IMR-90 (cell line): ENCODE data around the gene TOR2A. TPM values are rescaled to one million over a fixed set of nuclear protein-coding genes. Genes with fewer than 3 reads are reported as not detected.

ENCODE experiments used
- ATAC-seq: fragments of 200-7000 bp; cut with Tn5 transposase; 2 replicates; pipeline ENCODE4 v1.9.1; 2020; ENCODE audit warnings: low read depth, mild to moderate bottlenecking, moderate library complexity
- BruUV-seq: library from RNA; stranded (reverse); fragments of 400-500 nt; replicated peaks from 2 replicates; lab custom pipeline; 2021; lab: Mats Ljungman, UMichigan
- CTCF ChIA-PET: fragments of 300-600 bp; formaldehyde crosslinking; extraction: SDS; loops from one replicate; lab custom pipeline; 2021; ENCODE audit warnings: antibody characterized with exemption; lab: Yijun Ruan, JAX
- POLR2A ChIA-PET: fragments of 300-600 bp; sonication (Branson Sonifier 250); formaldehyde crosslinking; loops from one replicate; lab custom pipeline; 2022; ENCODE audit warnings: antibody characterized with exemption; ENCODE audit not compliant: unreplicated experiment; lab: Charles Lee
- DNase-seq: peaks from one replicate; pipeline ENCODE4 v3.0.0; 2013
- H2AFZ ChIP-seq: replicated peaks from 2 replicates; pipeline ENCODE3; 2013; ENCODE audit warnings: low read length, mild to moderate bottlenecking; ENCODE audit not compliant: poor library complexity
- H2AK5ac ChIP-seq: 2 replicates; pipeline ENCODE4 v1.6.1; 2013; ENCODE audit warnings: low read depth, low read length, inconsistent platforms
- H2AK9ac ChIP-seq: replicated peaks from 2 replicates; pipeline ENCODE3; 2013; ENCODE audit warnings: mild to moderate bottlenecking, low read depth, low read length, moderate library complexity; ENCODE audit not compliant: poor library complexity
- H2BK120ac ChIP-seq: 2 replicates; pipeline ENCODE4 v1.6.1; 2013; ENCODE audit warnings: low read depth, low read length, inconsistent platforms
- H2BK15ac ChIP-seq: 3 replicates; pipeline ENCODE4 v1.6.1; 2013; ENCODE audit warnings: low read depth, low read length, inconsistent platforms
- H2BK20ac ChIP-seq: 2 replicates; pipeline ENCODE4 v1.6.1; 2013; ENCODE audit warnings: low read depth, mild to moderate bottlenecking, inconsistent platforms, low read length, moderate library complexity
- H2BK5ac ChIP-seq: 2 replicates; pipeline ENCODE4 v1.6.1; 2013; ENCODE audit warnings: mild to moderate bottlenecking, low read depth, low read length, inconsistent platforms; ENCODE audit not compliant: poor library complexity, severe bottlenecking
- H3K14ac ChIP-seq: replicated peaks from 2 replicates; pipeline ENCODE4 v1.6.1; 2013; ENCODE audit warnings: low read depth, low read length, inconsistent platforms
- H3K18ac ChIP-seq: 2 replicates; pipeline ENCODE4 v1.6.1; 2013; ENCODE audit warnings: low read depth, low read length, control low read depth
- H3K23ac ChIP-seq: 2 replicates; pipeline ENCODE4 v1.6.1; 2013; ENCODE audit warnings: low read depth, low read length, inconsistent platforms
- H3K27ac ChIP-seq: 2 replicates; pipeline ENCODE4 v1.5.1; 2013; ENCODE audit warnings: mild to moderate bottlenecking, control low read depth, low read length; ENCODE audit not compliant: insufficient read depth
- H3K27me3 ChIP-seq: 2 replicates; pipeline ENCODE4 v1.6.1; 2013; ENCODE audit warnings: low read length; ENCODE audit not compliant: control insufficient read depth, insufficient read depth
- H3K36me3 ChIP-seq: 2 replicates; pipeline ENCODE4 v1.6.1; 2013; ENCODE audit warnings: low read length, mixed read lengths; ENCODE audit not compliant: control insufficient read depth, insufficient read depth
- H3K4ac ChIP-seq: 2 replicates; pipeline ENCODE4 v1.6.1; 2013; ENCODE audit warnings: low read depth, low read length, inconsistent platforms
- H3K4me1 ChIP-seq: 2 replicates; pipeline ENCODE4 v1.6.1; 2013; ENCODE audit warnings: low read length, mixed read lengths; ENCODE audit not compliant: control insufficient read depth, insufficient read depth
- H3K4me2 ChIP-seq: 2 replicates; pipeline ENCODE4 v1.6.1; 2013; ENCODE audit warnings: low read depth, mild to moderate bottlenecking, control low read depth, low read length, moderate library complexity
- H3K4me3 ChIP-seq: 2 replicates; pipeline ENCODE4 v1.5.1; 2013; ENCODE audit warnings: low read depth, mild to moderate bottlenecking, control low read depth, low read length, moderate library complexity; ENCODE audit not compliant: insufficient read depth
- H3K56ac ChIP-seq: 2 replicates; pipeline ENCODE4 v1.6.1; 2013; ENCODE audit warnings: low read length, inconsistent platforms; ENCODE audit not compliant: insufficient read depth; ENCODE audit errors: extremely low read depth
- H3K79me1 ChIP-seq, 2 experiments: 2 replicates each; pipeline ENCODE4 v1.6.1; 2013; ENCODE audit warnings: low read length in 2 of 2, inconsistent platforms in 1 of 2, low read depth in 1 of 2
- H3K9ac ChIP-seq: 2 replicates; pipeline ENCODE4 v1.6.1; 2013; ENCODE audit warnings: low read depth, low read length, control low read depth
- H3K9me1 ChIP-seq: 2 replicates; pipeline ENCODE4 v1.6.1; 2013; ENCODE audit warnings: low read length, inconsistent platforms; ENCODE audit not compliant: insufficient read depth
- H3K9me3 ChIP-seq: 2 replicates; pipeline ENCODE4 v1.6.1; 2013; ENCODE audit warnings: low read length; ENCODE audit not compliant: control insufficient read depth, insufficient read depth
- H4K20me1 ChIP-seq: 2 replicates; pipeline ENCODE4 v1.6.1; 2013; ENCODE audit warnings: low read length, inconsistent platforms; ENCODE audit not compliant: insufficient read depth
- H4K5ac ChIP-seq: 2 replicates; pipeline ENCODE4 v1.6.1; 2013; ENCODE audit warnings: mild to moderate bottlenecking, low read depth, low read length, control low read depth
- H4K8ac ChIP-seq, 2 experiments: 2 replicates each; pipeline ENCODE4 v1.6.1; 2013; ENCODE audit warnings: low read depth in 2 of 2, low read length in 2 of 2, control low read depth in 1 of 2, inconsistent platforms in 1 of 2
- H4K91ac ChIP-seq: 2 replicates; pipeline ENCODE4 v1.6.1; 2013; ENCODE audit warnings: low read depth, low read length, inconsistent platforms; ENCODE audit not compliant: insufficient read depth
- CEBPB ChIP-seq: IDR thresholded peaks from 2 replicates; pipeline ENCODE4 v1.6.1; 2012; ENCODE audit warnings: low read depth, low read length, improper control_type of control experiment
- CHD1 ChIP-seq: IDR thresholded peaks from 2 replicates; pipeline ENCODE4 v1.6.1; 2012; ENCODE audit warnings: low read depth, low read length, improper control_type of control experiment
- MAFK ChIP-seq: IDR thresholded peaks from 2 replicates; pipeline ENCODE4 v1.6.1; 2012; ENCODE audit warnings: low read depth, low read length, improper control_type of control experiment
- MAZ ChIP-seq: IDR thresholded peaks from 2 replicates; pipeline ENCODE4 v1.6.1; 2012; ENCODE audit warnings: low read depth, mild to moderate bottlenecking, low read length, improper control_type of control experiment, moderate library complexity, borderline replicate concordance
- RFX5 ChIP-seq: IDR thresholded peaks from 2 replicates; pipeline ENCODE4 v1.8.0; 2012; ENCODE audit warnings: low read depth, mild to moderate bottlenecking, low read length, moderate library complexity
- WGBS, 2 experiments: methylation state at CpG; one replicate each; pipeline versions ENCODE4 v1.1.5 to v1.1.7; 2013; ENCODE audit warnings: missing lambda C conversion rate in 2 of 2; ENCODE audit not compliant: insufficient read length in 1 of 2; ENCODE audit errors: extremely low coverage in 2 of 2; 5-methylcytosine and 5-hydroxymethylcytosine counted together
- dilution Hi-C: fragments of 300-500 bp; cut with HindIII; formaldehyde crosslinking; loops from one replicate; pipeline ENCODE4 v1.14.3; 2018; ENCODE audit warnings: low sequenced_read_pairs; ENCODE audit not compliant: unreplicated experiment
- in situ Hi-C: fragments of 300-500 bp; cut with MboI; formaldehyde crosslinking; loops from 3 replicates; pipeline ENCODE4 v1.14.3; 2019; ENCODE audit warnings: low sequenced_read_pairs, inconsistent platforms, mixed read lengths
- intact Hi-C: fragments of 100-400 bp; cut with micrococcal nuclease; formaldehyde crosslinking; loops from 2 replicates; pipeline ENCODE4 v1.10.0; 2022
- polyA plus RNA-seq, 3 experiments: library from polyadenylated mRNA; depleted of rRNA; stranded (reverse); fragments of >200 nt; gene quantifications; 2 replicates each; pipeline ENCODE4 v1.2.3, GENCODE V29; 2012; ENCODE audit warnings: low replicate concordance in 1 of 3
- total RNA-seq: library from RNA; depleted of rRNA; stranded (reverse); fragments of >200 nt; gene quantifications from 2 replicates; pipeline ENCODE4 v1.2.3, GENCODE V29; 2012
- TF ChIP-seq, protein P1 (sequence below): fragments of 150-350 bp; IDR thresholded peaks from 2 replicates; pipeline ENCODE4 v1.6.1; 2017; ENCODE audit warnings: mild to moderate bottlenecking, antibody characterized with exemption, low read length, low read depth

The TOR2A gene
- total and polyA plus RNA-seq, 2 of the 4 experiments (the other 2 are of a cell fraction) = 0.90 to 12.5 TPM

DNA sequence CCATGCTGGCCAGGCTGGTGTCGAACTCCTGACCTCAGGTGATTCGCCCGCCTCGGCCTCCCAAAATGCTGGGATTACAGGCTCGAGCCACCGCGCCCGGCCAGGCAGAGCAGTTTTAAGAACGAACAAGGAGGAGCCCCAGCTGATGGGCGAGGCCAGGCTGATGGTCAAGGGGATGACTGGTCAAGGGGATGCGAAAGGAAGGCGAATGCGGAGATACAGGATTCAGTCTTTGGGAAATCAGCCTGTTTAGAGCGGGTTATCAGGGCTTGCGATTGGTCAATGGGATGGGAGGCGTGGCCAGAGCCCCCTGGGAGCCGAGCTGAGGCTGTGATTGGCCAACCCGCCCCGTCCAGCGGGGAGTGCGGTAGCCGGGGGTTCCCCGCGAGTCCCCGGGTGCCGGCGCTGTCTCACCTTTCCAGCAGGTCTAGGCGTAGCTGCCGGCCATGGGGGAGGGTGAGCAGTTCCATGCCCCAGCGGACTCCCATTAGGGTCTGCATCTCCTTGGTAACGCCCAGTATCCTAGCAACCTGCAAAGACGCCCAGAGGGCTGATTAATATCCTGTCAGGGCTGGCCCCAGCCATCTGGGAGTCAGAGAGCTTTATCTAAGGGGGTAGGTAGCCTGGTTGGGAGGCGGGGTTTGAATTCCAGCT, 7.5 kb upstream of the TOR2A start:
- Histone ChIP-seq H3K4me3 (peak overlapping the region; percentile 18; the same call in 1 of the 2 replicates), H3K56ac (no peak overlapping the region), H2AK9ac (no peak overlapping the region), H4K20me1 (peaks cover 7% of the 10 kb centered on the region; the same call in 1 of the 2 replicates), H3K9ac (no peak overlapping the region), H3K9me1 (0 out of 2 replicates have a peak, but pooled peaks cover 5% of the 10 kb centered on the region), H4K91ac (no peak overlapping the region), H2AFZ (peak overlapping the region; percentile 84), H4K5ac (no peak overlapping the region), H3K23ac (no peak overlapping the region), H3K18ac (no peak overlapping the region), H2BK20ac (no peak overlapping the region), H3K27me3 (peaks cover 19% of the 10 kb centered on the region), H3K9me3 (no peaks in the 10 kb centered on the region), H3K14ac (no peak overlapping the region), H2BK15ac (no peak overlapping the region), H2BK120ac (no peak overlapping the region), H3K4me1 (no peaks in the 10 kb centered on the region), H3K79me1 (no peaks in the 10 kb centered on the region), H2BK5ac (no peak overlapping the region), H3K4me2 (peak overlapping the region; percentile 50), H4K8ac (no peak overlapping the region), H3K27ac (no peak overlapping the region), H3K36me3 (no peaks in the 10 kb centered on the region), H3K4ac (no peak overlapping the region), H2AK5ac (no peak overlapping the region)
- TF ChIP-seq RFX5 (no peak), MAFK (no peak), MAZ (no peak), CEBPB (0 out of 2 replicates have a peak, but pooled peaks have one; percentile 6), CHD1 (no peak)
- TF ChIP-seq, protein P1, sequence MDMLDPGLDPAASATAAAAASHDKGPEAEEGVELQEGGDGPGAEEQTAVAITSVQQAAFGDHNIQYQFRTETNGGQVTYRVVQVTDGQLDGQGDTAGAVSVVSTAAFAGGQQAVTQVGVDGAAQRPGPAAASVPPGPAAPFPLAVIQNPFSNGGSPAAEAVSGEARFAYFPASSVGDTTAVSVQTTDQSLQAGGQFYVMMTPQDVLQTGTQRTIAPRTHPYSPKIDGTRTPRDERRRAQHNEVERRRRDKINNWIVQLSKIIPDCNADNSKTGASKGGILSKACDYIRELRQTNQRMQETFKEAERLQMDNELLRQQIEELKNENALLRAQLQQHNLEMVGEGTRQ = no peak
- BruUV-seq = no TSS peak
- POLR2A ChIA-PET = no interaction called here
- in situ Hi-C loops = no loop called here
- DNase-seq (peak; percentile 62), ATAC-seq (peak; percentile 72)
- CTCF ChIA-PET = no interaction called here
- 25% methylated on average over 11 of the region's 33 CpGs; no CpG with 5 or more reads in 1 of the 2 experiments for WGBS, 2 experiments
- dilution Hi-C loops = no loop called here
- intact Hi-C loops = loop anchor here (5.0 kb wide), 1 partner anchor 375 kb away; no protein-coding TSS in a partner anchor
